Measurements from ENCODE around the gene MBTPS1. TPM values are rescaled to one million over a fixed set of nuclear protein-coding genes. Genes with fewer than 3 reads are reported as not detected.

The MBTPS1 gene
- total RNA-seq, 2 donors from 2014 or later = 79.0 to 133 TPM

DNA sequence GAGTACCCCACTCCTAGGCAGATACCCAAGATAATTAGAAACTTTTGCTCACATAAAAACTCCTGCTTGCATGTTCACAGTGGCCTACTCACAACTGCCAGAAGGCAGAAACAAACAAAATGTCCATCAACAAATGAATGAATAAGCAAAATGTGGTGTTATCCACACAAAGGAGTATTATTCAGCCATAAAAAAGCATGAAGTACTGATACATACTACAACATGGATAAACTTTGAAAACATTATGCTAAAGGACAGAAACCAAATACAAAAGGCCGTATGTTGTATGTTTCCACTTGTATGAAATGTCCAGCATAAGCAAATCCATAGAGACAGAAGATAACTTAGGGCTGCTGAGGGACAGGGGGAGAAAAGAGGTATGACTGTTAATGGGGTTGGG is 26.3 kb upstream of the MBTPS1 start:
- WGBS = 94% methylated on average over 1 of the region's 1 CpG
- no peaks in the 10 kb centered on the region for H3K36me3 ChIP-seq
- no peak for TF ChIP-seq POLR2A (IDR thresholded peaks at IDR 0.05)
- TF ChIP-seq, protein P1, sequence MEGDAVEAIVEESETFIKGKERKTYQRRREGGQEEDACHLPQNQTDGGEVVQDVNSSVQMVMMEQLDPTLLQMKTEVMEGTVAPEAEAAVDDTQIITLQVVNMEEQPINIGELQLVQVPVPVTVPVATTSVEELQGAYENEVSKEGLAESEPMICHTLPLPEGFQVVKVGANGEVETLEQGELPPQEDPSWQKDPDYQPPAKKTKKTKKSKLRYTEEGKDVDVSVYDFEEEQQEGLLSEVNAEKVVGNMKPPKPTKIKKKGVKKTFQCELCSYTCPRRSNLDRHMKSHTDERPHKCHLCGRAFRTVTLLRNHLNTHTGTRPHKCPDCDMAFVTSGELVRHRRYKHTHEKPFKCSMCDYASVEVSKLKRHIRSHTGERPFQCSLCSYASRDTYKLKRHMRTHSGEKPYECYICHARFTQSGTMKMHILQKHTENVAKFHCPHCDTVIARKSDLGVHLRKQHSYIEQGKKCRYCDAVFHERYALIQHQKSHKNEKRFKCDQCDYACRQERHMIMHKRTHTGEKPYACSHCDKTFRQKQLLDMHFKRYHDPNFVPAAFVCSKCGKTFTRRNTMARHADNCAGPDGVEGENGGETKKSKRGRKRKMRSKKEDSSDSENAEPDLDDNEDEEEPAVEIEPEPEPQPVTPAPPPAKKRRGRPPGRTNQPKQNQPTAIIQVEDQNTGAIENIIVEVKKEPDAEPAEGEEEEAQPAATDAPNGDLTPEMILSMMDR (IDR thresholded peaks at IDR 0.05) = no peak
- TF ChIP-seq POLR2AphosphoS5 (IDR thresholded peaks at IDR 0.05) = no peak

DNA sequence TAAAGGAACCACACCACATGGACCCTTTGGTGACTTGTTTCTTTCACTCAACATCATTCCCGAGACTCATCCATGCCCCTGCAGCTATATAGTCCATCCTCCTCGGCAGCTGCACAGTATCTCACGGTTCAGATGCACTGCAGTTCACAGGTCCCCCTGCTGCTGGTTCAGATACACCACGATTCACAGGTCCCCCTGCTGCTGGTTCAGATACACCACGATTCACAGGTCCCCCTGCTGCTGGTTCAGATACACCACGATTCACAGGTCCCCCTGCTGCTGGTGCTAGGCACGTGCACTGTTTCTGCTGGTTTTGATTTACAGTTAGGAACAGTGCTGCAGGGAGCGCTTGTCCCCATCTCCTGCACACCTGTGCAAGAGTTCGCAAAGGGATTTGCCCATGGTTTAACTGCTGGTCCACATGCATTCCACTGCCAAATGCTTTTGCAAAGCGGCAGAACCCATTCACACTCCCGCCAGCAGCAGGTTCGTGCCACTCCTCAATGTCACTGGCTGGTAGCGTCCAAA is 24.5 kb upstream of the MBTPS1 start:
- peaks cover 5% of the 10 kb centered on the region for H3K4me1 ChIP-seq (replicated peaks)
- no peak overlapping the region for H3K4me3 ChIP-seq
- H3K27ac ChIP-seq = no peak overlapping the region
- H3K36me3 ChIP-seq = no peaks in the 10 kb centered on the region
- intact Hi-C loops (cut with DNase I) = no loop called here
- no peaks in the 10 kb centered on the region for H3K9me3 ChIP-seq
- WGBS = 68% methylated on average over 13 of the region's 13 CpGs
- no peak for DNase-seq (ENCODE audit: low spot score)
- H3K27me3 ChIP-seq (replicated peaks; ENCODE audit: insufficient read depth) = no peaks in the 10 kb centered on the region
- TF ChIP-seq, protein P1 (IDR thresholded peaks at IDR 0.05) = no peak
- TF ChIP-seq POLR2A (IDR thresholded peaks at IDR 0.05) (no peak), POLR2AphosphoS5 (IDR thresholded peaks at IDR 0.05) (no peak)

More for the DNA sequence above, 26.3 kb upstream of the MBTPS1 start:
- Histone ChIP-seq H3K4me1 (replicated peaks) (peaks cover 5% of the 10 kb centered on the region), H3K27me3 (replicated peaks; ENCODE audit: insufficient read depth) (no peaks in the 10 kb centered on the region), H3K9me3 (no peaks in the 10 kb centered on the region), H3K4me3 (no peak overlapping the region), H3K27ac (no peak overlapping the region)
- intact Hi-C loops (cut with DNase I) = no loop called here
- DNase-seq (ENCODE audit: low spot score) = no peak

DNA sequence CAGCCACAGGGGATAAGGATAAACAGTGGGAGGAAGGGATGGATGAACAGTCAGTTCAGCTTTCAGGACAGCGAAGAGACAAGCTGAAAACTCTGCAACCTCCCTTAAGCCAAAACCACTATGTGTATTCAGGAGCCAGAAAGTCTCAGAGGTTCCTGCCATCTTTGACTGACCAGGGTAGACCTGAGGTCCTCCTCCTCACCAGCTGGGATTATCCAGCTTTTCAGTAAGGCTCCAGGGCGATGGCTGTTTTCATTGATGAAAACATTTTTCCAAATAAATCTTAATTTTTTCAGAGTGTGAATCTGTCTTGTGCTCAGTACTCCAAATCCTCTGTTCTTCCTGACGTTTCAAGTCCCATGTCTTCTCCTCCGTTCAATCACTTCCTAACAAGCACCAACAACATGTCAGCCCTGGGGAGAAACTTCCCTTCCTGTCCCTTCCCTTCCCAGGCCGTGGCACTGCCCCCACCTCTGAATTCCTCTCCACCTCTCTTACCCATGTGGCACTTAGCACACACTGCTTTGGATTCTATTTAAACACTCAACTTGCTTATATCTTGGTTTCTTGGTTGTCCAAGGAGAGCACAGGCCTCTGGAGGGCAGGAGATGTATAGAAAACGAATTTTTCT is 23.0 kb upstream of the MBTPS1 start:
- H3K27ac ChIP-seq = no peak overlapping the region
- TF ChIP-seq, protein P1 (IDR thresholded peaks at IDR 0.05) = no peak
- no peak for TF ChIP-seq POLR2AphosphoS5 (IDR thresholded peaks at IDR 0.05)
- TF ChIP-seq POLR2A (IDR thresholded peaks at IDR 0.05) = no peak

DNA sequence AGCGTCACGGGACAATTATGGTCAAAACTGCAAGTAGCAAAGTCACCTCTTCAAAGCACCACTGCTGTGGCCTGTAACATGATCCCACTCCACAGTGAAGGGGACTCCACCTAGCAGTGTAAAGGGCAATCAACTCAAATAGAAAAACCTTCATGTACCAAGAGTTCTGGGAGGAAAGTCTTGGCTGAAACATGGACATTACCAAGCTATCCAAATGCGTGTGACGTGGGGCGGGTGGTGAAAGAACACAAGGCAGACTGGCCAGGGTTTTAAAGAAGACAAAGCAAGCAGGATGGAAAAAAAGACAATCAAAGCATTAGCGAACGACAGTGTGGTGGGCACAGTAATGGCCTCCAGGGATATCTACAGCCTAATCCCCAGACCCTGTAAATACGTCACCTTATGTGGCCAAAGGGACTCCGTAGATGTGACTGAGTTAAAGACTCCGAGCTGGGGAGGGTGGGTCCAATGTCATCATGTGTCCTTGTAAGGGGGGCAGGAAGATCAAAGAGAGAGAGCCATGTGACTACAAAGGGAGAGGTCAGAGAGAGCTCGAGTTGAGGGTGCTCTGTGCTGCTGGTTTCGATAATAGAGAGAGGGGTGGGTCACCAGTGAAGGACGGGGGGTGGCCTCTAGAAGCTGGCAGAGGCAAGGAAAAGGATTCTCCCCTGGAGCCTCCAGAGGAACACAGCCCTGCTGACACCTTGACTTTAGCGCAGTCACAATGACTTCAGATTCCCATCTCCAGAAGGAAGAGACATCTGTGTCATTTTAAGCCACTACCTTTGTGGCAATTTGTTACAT is 22.3 kb upstream of the MBTPS1 start:
- no peaks in the 10 kb centered on the region for H3K36me3 ChIP-seq
- H3K27ac ChIP-seq = no peak overlapping the region
- peak; percentile 19 for DNase-seq (ENCODE audit: low spot score)
- H3K27me3 ChIP-seq (replicated peaks; ENCODE audit: insufficient read depth) = no peaks in the 10 kb centered on the region
- intact Hi-C loops (cut with DNase I) = no loop called here
- WGBS = 44% methylated on average over 14 of the region's 14 CpGs
- no peaks in the 10 kb centered on the region for H3K9me3 ChIP-seq
- TF ChIP-seq, protein P1 (IDR thresholded peaks at IDR 0.05) = no peak
- TF ChIP-seq POLR2AphosphoS5 (IDR thresholded peaks at IDR 0.05) (no peak), POLR2A (IDR thresholded peaks at IDR 0.05) (no peak)
- no peak overlapping the region for H3K4me3 ChIP-seq
- peaks cover 5% of the 10 kb centered on the region for H3K4me1 ChIP-seq (replicated peaks)

More for the DNA sequence above, 23.0 kb upstream of the MBTPS1 start:
- Histone ChIP-seq H3K4me1 (replicated peaks) (peaks cover 5% of the 10 kb centered on the region), H3K4me3 (no peak overlapping the region), H3K36me3 (no peaks in the 10 kb centered on the region), H3K27me3 (replicated peaks; ENCODE audit: insufficient read depth) (no peaks in the 10 kb centered on the region), H3K9me3 (no peaks in the 10 kb centered on the region)
- intact Hi-C loops (cut with DNase I) = no loop called here
- WGBS = 78% methylated on average over 6 of the region's 6 CpGs
- DNase-seq (ENCODE audit: low spot score) = no peak
